Choroid plexus epithelial cell (primary cell): Measurements from ENCODE around the gene C19orf81.

ENCODE experiments used
- DNase-seq: peaks from one replicate; pipeline ENCODE4 v3.0.0-alpha.2; 2010; ENCODE audit warnings: low read depth
- H3K4me3 ChIP-seq: 2 replicates; pipeline ENCODE4 v1.5.1; 2011; ENCODE audit warnings: low read depth, mild to moderate bottlenecking, control low read depth, low read length, moderate library complexity
- TF ChIP-seq, protein P1 (sequence below): conservative IDR thresholded peaks from 2 replicates; pipeline ENCODE4 v1.5.1; 2011; ENCODE audit warnings: low read depth, mild to moderate bottlenecking, control low read depth, inconsistent platforms, low read length, moderate library complexity

C19orf81 gene

DNA sequence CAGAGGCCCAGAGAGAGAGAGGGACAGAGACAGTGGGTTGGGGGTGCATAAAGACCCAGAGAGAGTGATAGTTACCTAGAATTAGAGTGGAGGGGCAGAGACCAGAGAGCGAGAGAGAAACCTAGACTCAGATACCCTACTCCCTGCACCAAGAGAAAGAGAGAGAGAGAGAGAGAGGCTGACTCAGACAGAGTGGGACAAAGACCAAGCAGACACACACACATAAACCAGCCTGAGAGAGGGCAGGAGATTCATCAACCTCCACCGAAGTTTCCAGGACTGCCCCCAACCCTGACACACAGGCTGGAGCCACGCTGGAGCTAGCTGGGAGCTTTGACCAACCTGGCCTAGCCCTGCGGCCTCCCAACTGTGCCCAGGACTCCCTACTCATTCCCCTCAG is 22.4 kb upstream of the C19orf81 start:
- no peak for DNase-seq
- H3K4me3 ChIP-seq, result no peak overlapping the region
- TF ChIP-seq, protein P1, sequence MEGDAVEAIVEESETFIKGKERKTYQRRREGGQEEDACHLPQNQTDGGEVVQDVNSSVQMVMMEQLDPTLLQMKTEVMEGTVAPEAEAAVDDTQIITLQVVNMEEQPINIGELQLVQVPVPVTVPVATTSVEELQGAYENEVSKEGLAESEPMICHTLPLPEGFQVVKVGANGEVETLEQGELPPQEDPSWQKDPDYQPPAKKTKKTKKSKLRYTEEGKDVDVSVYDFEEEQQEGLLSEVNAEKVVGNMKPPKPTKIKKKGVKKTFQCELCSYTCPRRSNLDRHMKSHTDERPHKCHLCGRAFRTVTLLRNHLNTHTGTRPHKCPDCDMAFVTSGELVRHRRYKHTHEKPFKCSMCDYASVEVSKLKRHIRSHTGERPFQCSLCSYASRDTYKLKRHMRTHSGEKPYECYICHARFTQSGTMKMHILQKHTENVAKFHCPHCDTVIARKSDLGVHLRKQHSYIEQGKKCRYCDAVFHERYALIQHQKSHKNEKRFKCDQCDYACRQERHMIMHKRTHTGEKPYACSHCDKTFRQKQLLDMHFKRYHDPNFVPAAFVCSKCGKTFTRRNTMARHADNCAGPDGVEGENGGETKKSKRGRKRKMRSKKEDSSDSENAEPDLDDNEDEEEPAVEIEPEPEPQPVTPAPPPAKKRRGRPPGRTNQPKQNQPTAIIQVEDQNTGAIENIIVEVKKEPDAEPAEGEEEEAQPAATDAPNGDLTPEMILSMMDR, result no peak

DNA sequence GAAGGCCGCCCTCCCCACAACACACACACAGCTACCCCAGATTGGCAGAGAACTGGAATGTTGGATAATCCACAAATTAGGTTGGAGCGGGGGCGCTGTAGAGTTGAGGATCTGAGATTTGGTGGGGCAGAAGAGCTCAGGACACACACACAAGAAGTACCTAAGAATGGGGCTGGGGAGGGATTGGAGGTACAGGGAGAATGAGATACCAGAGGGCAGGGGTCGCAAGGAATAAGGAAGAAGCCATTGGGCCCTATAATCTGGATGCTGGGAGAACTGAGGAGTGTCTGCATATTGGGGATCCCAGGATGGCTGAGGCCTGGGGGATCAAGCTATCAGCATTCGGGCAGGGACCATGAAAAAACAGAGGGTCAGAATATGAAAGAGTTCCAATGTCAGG is 21.1 kb upstream of the C19orf81 start:
- no peak overlapping the region for H3K4me3 ChIP-seq
- TF ChIP-seq, protein P1, result no peak
- no peak for DNase-seq

DNA sequence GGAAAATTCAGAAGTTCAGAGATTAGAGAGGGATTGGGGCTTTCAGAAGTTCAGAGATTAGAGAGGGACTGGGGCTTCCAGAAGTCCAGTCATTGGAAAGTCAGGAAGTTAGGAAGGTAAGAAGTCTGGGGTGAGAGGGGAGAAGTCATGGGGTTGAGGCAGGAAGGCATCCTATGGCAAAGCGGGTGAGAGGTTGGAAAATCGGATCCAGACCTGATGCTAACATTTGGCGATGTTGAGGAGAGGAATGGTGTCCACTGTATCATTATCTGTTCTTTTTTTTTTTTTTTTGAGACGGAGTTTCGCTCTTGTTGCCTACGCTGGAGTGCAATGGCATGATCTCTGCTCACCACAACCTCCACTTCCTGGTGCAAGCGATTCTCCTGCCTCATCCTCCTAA is 20.7 kb upstream of the C19orf81 start:
- no peak for DNase-seq
- no peak overlapping the region for H3K4me3 ChIP-seq
- TF ChIP-seq, protein P1, result no peak

DNA sequence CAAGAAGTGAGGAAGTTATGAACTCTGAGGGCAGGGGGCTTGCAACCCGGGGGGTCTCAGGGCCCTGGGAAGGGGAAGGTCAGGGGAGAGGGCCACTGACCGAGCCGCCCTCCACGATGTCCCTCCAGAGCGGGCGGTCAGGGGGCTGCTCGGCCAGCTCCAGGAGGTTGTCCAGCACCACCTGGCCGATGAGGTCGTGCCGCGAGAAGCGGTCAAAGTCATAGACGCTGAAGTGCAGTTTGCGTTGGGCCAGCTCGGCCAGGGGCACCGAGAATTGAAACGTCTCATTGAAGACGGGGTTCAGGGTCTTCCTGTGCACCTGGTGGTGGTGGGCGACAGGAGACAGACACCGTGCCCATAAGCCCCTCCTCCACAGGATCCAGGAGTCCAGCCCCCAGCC is 20.1 kb upstream of the C19orf81 start:
- TF ChIP-seq, protein P1, result no peak
- DNase-seq, result no peak
- no peak overlapping the region for H3K4me3 ChIP-seq

DNA sequence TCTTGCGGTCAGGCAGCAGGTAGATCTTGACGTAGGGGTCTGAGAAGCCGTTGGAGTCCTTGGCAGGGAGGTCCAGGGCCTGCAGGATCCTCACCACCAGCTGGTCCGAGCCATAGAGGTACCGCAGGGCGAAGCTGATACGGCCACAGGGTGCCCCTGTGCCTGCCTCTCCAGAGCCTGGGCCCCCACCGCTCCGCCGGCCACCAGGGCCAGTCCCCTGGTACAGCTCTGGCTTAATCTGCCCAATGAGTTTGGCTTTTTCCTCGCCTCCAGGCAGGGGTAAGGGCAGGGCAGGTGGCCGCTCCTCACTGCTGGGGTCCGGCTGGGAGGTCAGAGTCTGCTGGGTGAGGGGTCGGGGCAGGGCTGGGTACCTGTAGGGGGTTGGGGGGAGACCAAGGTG is 19.4 kb upstream of the C19orf81 start:
- TF ChIP-seq, protein P1, result no peak
- H3K4me3 ChIP-seq, result no peak overlapping the region
- no peak for DNase-seq

DNA sequence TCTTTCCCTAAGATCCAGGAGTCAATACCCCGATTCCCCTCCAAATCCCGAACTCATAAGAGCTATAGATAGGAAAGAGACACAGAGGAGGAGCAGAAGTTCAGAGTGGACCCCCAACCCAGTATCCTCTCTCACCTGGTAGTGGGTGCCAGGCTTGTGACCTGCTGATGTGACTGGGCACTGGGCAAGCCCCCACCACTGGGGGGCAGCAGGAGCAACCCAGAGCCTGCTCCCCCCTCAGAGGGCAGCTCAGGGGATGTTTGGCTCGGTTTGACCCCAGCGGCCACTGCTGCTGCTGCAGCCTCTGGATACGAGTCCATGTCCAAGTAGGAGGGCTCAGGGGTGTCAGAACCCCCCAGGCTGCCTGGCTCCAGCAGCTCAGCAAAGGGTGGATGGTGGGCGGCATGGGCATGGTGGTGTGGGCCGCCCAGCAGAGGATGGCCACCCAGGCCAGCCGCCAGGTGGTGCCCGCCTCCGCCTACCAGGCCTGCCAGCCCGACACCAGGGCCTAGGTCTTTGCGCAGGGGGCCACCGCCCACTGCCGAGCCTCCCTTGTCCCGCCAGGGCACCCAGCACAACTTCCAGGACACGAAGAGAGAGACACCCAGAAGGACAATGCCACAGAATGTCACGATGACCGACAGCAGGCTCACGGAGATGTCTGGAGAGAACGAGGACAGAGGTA is 17.0 kb upstream of the C19orf81 start:
- H3K4me3 ChIP-seq, result no peak overlapping the region
- DNase-seq, result no peak
- TF ChIP-seq, protein P1, result no peak

DNA sequence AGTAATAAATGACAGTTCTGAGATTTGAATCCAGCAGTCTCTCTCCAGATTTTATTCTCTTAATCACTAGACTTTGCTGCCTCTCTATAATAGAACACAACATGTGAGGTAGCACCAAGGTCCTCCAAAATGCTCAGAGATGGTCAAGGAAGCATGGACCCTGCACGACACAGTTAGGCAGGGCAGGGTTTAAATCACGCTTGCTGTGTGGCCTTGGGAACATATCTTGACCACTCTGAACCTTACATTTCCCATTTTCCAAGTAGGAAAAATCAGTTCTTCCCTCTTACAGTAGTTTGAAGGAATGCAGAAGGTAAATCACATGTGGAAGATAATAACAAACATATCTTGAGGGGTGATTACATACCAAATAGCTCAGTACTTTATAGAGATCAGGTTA is 15.9 kb upstream of the C19orf81 start:
- TF ChIP-seq, protein P1, result no peak
- no peak overlapping the region for H3K4me3 ChIP-seq
- DNase-seq, result no peak
